Gastroesophageal sphincter (tissue), 3 donors: Measurements from ENCODE around the gene ASPG.

Experiments used
- CTCF ChIP-seq, 4 experiments: fragments of 200-600 bp in 2 of 4; fragments of 450-650 bp in 2 of 4; sonication (generic) in 1 of 4; IDR thresholded peaks; one replicate each; pipeline ENCODE4 v1.5.1; 2017 to 2019; ENCODE audit warnings: antibody characterized with exemption in 4 of 4, mild to moderate bottlenecking in 2 of 4, moderate library complexity in 2 of 4
- EP300 ChIP-seq: sonication (generic); formaldehyde crosslinking; IDR thresholded peaks from one replicate; pipeline ENCODE4 v1.6.1; 2017; ENCODE audit warnings: antibody characterized with exemption, mild to moderate bottlenecking
- POLR2A ChIP-seq, 2 donors: fragments of 450-650 bp; IDR thresholded peaks; one replicate each; pipeline ENCODE4 v1.6.1; 2017; ENCODE audit warnings: antibody characterized with exemption in 2 of 2, mild to moderate bottlenecking in 2 of 2, moderate library complexity in 1 of 2
- POLR2AphosphoS5 ChIP-seq: sonication (generic); formaldehyde crosslinking; IDR thresholded peaks from one replicate; pipeline ENCODE4 v1.6.1; 2017; ENCODE audit warnings: antibody characterized with exemption

- TF ChIP-seq POLR2AphosphoS5 = no peak
- TF ChIP-seq EP300 = no peak
- TF ChIP-seq CTCF (IDR thresholded peaks at IDR 0.05) = no peak
- TF ChIP-seq POLR2A (IDR thresholded peaks at IDR 0.05) = no peak
Measured at GRCh38 chr14:104144911-104145825, 59.7 kb downstream of the ASPG start.
